ENCODE data around the gene CHN2. TPM values are rescaled to one million over a fixed set of nuclear protein-coding genes. Genes with fewer than 3 reads are reported as not detected.

Gene CHN2
- total RNA-seq, 2 experiments from 2014 or later: 2.1 to 3.5 TPM

DNA sequence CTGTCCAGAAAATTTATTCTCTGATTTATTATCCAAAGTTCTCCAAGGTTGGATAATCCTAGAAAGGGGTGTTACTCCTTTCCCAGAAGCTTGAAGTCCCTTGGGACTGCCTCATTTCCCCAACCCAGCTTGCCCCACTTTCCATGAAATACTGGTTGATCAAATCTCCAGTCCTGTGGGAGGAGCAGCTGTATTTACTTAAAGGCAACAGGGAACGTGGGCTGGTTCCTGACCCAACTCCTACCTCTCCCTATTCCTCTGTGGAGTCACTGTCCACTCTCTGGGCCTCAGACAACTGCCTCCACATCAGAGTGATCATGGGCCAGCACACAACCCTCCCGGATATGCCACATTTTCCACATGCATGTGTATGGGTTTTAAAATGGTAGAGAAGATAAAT lies 202.8 kb downstream of the CHN2 start:
- H3K4me3 Mint-ChIP-seq: no peak overlapping the region
- no peaks in the 10 kb centered on the region for H3K4me1 Mint-ChIP-seq (ENCODE audit: low read depth)
- Histone ChIP-seq H3K27ac (ENCODE audit: low read depth in 1 of 2, low read length in 2 of 2) (no peak overlapping the region), H3K4me3 (ENCODE audit: low read length) (no peak overlapping the region), H3K27me3 (ENCODE audit: control insufficient read depth in 1 of 2, insufficient read depth in 2 of 2, low read length in 2 of 2) (no peaks in the 10 kb centered on the region), H3K4me1 (ENCODE audit: insufficient read depth, low read length) (no peaks in the 10 kb centered on the region), H3K36me3 (ENCODE audit: insufficient read depth, low read length) (no peaks in the 10 kb centered on the region), H3K9me3 (ENCODE audit: control insufficient read depth in 1 of 2, insufficient read depth in 1 of 2, low read length in 2 of 2) (no peaks in the 10 kb centered on the region)
- no peaks in the 10 kb centered on the region for H3K9me3 Mint-ChIP-seq
- intact Hi-C loops (cut with DNase I, micrococcal nuclease): no loop called here
- no peaks in the 10 kb centered on the region for H3K36me3 Mint-ChIP-seq (ENCODE audit: low read depth)
- H3K27me3 Mint-ChIP-seq: no peaks in the 10 kb centered on the region
- no peak for DNase-seq
- no peak overlapping the region for H3K27ac Mint-ChIP-seq
- no peak for ATAC-seq (ENCODE audit: poor library complexity)
- CTCF ChIA-PET: interaction anchor here (1.0 kb wide), 1 partner anchor 11 kb away, joined by 4 read pairs; no protein-coding TSS in a partner anchor
- POLR2A ChIA-PET: no interaction called here
- TF ChIP-seq, protein P1, sequence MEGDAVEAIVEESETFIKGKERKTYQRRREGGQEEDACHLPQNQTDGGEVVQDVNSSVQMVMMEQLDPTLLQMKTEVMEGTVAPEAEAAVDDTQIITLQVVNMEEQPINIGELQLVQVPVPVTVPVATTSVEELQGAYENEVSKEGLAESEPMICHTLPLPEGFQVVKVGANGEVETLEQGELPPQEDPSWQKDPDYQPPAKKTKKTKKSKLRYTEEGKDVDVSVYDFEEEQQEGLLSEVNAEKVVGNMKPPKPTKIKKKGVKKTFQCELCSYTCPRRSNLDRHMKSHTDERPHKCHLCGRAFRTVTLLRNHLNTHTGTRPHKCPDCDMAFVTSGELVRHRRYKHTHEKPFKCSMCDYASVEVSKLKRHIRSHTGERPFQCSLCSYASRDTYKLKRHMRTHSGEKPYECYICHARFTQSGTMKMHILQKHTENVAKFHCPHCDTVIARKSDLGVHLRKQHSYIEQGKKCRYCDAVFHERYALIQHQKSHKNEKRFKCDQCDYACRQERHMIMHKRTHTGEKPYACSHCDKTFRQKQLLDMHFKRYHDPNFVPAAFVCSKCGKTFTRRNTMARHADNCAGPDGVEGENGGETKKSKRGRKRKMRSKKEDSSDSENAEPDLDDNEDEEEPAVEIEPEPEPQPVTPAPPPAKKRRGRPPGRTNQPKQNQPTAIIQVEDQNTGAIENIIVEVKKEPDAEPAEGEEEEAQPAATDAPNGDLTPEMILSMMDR (IDR thresholded peaks at IDR 0.05): no peak

DNA sequence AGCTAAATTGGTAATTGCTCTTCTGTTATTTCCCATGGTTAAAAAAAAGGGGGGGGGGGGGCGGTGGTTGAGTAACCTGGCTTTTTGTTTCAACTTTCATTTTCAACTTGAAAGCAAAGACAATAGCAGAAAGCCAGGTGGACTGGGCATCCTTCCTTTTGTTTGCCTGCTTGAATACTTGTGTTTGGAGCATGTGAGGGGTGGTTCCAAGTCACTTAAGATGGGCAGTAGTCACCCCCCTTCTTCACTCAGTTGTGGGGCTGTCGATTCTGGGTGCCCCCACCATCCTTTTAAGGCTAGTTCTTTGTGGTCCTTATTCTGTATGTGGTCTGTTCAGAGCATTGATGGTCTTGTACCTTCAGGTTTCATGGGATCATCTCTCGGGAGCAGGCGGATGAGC lies 203.4 kb downstream of the CHN2 start:
- Histone ChIP-seq H3K4me3 (ENCODE audit: low read length) (no peak overlapping the region), H3K27me3 (ENCODE audit: control insufficient read depth in 1 of 2, insufficient read depth in 2 of 2, low read length in 2 of 2) (no peaks in the 10 kb centered on the region), H3K9me3 (ENCODE audit: control insufficient read depth in 1 of 2, insufficient read depth in 1 of 2, low read length in 2 of 2) (no peaks in the 10 kb centered on the region), H3K4me1 (ENCODE audit: insufficient read depth, low read length) (no peaks in the 10 kb centered on the region), H3K36me3 (ENCODE audit: insufficient read depth, low read length) (no peaks in the 10 kb centered on the region), H3K27ac (ENCODE audit: low read depth in 1 of 2, low read length in 2 of 2) (no peak overlapping the region)
- Mint-ChIP-seq H3K4me1 (ENCODE audit: low read depth) (no peaks in the 10 kb centered on the region), H3K36me3 (ENCODE audit: low read depth) (no peaks in the 10 kb centered on the region), H3K27me3 (no peaks in the 10 kb centered on the region), H3K27ac (no peak overlapping the region), H3K9me3 (no peaks in the 10 kb centered on the region), H3K4me3 (no peak overlapping the region)
- no peak for DNase-seq
- TF ChIP-seq, protein P1 (IDR thresholded peaks at IDR 0.05): no peak
- CTCF ChIA-PET: no interaction called here
- no peak for ATAC-seq (ENCODE audit: poor library complexity)
- intact Hi-C loops (cut with DNase I, micrococcal nuclease): no loop called here
- POLR2A ChIA-PET: no interaction called here

DNA sequence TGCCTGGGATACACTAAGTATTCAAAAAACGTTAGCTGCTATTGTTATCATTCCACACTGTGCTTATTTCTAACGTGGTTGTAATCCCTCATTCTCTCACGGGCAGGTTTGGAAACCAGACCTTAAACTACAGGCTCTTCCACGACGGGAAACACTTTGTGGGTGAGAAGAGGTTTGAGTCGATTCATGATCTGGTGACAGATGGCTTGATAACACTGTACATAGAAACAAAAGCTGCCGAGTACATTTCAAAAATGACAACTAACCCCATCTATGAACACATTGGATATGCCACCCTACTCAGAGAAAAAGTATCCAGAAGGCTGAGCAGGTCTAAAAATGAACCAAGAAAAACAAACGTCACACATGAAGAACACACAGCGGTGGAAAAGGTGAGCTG lies 205.9 kb downstream of the CHN2 start:
- intact Hi-C loops (cut with DNase I, micrococcal nuclease): no loop called here
- no peak for ATAC-seq (ENCODE audit: poor library complexity)
- TF ChIP-seq, protein P1 (IDR thresholded peaks at IDR 0.05): no peak

More for the DNA sequence above, 205.9 kb downstream of the CHN2 start:
- ChIA-PET POLR2A (no interaction called here), CTCF (no interaction called here)
- H3K36me3 ChIP-seq (ENCODE audit: insufficient read depth, low read length): no peaks in the 10 kb centered on the region
- Mint-ChIP-seq H3K36me3 (ENCODE audit: low read depth) (no peaks in the 10 kb centered on the region), H3K4me3 (no peak overlapping the region), H3K27me3 (no peaks in the 10 kb centered on the region), H3K4me1 (ENCODE audit: low read depth) (no peaks in the 10 kb centered on the region), H3K9me3 (no peaks in the 10 kb centered on the region), H3K27ac (no peak overlapping the region)
- H3K4me1 ChIP-seq (ENCODE audit: insufficient read depth, low read length): no peaks in the 10 kb centered on the region
- DNase-seq: no peak
- no peak overlapping the region for H3K27ac ChIP-seq (ENCODE audit: low read depth in 1 of 2, low read length in 2 of 2)
- H3K9me3 ChIP-seq (ENCODE audit: control insufficient read depth in 1 of 2, insufficient read depth in 1 of 2, low read length in 2 of 2): no peaks in the 10 kb centered on the region
- no peaks in the 10 kb centered on the region for H3K27me3 ChIP-seq (ENCODE audit: control insufficient read depth in 1 of 2, insufficient read depth in 2 of 2, low read length in 2 of 2)
- no peak overlapping the region for H3K4me3 ChIP-seq (ENCODE audit: low read length)

All from CD4-positive, alpha-beta T cell (primary cell).